Astrocyte of the hippocampus (primary cell): ENCODE results near the gene ERICH3.

Source experiments
- DNase-seq: peaks from one replicate; pipeline ENCODE4 v3.0.0; 2011; ENCODE audit warnings: low read depth, low spot score

The ERICH3 gene, protein sequence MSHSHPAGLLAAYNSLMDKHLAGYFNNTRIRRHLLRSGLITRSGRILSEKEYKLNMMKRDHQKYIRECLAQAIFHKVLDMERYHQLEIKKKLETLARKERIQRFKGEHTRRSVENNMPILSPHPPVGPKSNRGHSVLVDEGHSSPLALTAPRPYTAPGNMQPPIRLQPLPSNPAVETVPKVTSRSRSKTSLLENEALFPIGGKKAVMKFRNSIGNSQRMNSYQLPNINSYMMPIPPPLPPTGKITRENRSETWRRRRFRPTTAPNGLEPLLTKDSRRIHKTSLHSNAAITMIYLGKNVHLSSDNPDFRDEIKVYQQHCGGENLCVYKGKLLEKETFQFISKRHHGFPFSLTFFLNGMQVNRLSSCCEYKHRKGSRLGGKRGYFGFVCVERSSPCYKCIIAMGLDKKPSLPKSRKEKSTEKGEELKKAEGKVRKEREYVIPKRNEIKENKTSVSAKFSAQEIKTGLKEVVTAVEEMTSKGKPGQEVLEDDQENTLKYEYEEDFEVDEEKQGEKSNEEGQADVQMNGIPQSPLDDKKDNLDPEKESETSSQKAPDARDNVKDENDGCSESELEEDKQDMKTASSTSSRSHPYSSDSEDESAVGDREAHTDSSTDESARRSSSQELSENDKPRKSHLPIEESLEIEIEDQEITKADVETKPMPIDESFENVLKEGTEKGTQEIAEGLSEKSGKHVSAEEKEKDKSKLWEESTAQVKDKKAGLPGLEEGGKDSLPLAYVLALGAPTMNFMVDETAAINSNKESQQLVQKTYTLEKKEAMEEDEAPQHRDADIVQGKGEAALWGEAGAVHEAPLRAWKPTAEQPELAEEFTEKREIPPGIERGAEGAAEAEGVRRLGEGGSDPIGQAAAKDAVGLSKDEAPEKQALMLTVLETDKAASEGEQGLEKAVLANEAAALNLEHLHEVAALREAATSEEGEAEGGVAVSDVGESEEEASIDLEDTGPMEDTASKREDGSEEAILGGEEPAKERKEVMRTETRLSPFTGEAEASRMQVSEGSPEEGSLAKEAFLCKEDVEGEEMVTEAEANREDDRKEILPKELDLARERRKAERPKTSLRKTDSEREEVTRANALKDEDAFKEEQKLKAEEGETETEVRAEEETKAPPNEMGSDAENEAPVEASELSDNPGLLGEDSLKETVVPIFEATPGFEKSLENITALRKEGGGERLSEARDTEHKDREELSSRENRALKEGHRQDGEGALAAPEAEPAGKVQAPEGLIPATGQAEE (N-terminal part only)

DNA sequence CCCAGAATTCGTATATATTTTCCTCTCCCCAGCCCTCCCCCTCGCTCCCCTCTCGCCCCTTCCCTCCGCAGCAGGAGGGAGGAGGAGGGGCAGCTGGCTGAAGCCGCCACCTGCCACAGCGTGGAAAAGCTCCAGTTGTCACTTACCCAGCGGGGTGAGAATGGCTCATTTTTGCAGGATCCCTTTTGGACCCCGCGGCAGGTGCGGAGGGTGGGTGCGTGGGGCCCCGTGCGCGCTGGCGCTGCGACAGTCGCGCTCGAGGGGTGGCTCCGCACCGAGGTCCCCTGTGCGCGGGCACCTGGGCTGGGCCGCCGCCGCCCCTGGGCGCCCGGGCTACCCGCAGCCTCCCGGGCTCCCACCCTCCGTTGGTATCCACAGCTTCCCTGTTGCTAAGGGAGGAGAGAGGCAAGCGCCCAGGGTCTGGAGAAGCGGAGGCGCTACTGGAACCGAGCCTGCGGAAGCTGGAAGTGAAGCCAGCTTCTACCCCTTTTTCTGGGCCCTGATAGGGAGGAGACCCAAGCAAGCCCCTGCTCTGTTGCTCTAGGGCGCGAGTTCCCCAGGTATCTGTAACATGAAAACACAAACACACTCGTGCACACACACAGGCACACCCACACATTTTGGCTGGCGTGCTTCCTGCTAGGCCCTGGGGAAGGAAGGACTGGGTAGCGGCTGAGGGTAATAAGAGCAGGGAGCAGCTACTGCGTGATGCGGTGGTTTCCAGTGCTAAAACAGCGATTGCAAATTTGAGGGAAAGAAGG, at the start of gene ERICH3:
Gene ERICH3, minus strand, starts transcription at position 442 of the 761 bp plus-strand sequence. Its CDS starts 273 bp downstream, at position 169.
- DNase-seq, result peak; percentile 56

DNA sequence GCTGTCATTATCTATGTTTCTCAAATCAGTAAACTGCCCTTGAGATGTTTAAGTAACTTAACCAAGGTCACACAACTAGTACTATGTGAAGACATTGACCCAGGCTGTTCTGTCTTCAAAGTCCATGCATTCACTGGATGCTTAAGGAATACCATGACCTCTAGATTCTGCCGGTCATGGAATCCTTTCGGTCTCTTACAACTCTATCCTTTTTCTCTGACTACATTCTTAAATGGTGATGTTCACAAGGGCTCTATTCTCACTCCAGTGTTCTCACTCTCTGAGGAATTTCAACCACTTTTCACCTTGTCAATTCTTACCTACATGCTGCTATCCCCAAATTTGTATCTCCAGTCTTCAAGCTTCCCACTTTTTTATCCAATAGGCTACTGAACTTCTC, 44.0 kb upstream of the ERICH3 start:
- no peak for DNase-seq

DNA sequence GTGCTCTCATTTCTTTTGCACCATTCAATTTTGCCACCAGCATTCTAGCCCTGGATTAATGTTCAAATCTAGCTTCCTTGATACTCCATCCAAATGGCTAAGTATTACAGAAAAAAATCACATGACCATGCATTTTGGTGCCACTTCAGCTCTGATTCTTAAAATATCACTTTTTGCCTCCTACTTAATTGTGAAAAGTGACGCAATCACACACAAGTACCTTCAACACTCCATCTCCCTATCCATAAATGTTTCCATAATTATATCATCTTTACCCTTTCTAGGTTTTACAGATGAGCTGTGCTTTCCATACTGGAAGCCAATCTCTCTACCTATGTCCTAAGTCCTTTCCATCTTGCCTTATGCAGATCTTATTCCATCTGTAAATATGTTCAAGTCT, 43.2 kb upstream of the ERICH3 start:
- no peak for DNase-seq

DNA sequence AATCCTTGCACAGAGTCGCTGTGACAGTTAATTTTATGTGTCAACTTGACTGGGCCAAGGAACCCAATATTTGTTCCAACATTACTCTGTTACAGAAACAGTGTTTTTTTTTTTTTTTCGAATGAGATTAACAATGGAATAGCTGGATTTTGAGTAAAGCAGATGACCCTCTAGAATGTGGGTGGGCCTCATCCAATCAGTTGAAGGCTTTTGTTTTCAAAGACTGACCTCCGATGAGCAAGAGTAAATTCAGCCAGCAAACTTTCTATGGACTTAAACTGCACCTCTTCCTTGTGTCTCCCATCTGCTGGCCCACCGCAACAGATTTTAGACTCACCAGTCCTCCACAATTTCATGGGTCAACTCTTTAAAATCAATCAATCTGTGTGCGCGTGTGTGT, 42.2 kb upstream of the ERICH3 start:
- DNase-seq, result no peak

DNA sequence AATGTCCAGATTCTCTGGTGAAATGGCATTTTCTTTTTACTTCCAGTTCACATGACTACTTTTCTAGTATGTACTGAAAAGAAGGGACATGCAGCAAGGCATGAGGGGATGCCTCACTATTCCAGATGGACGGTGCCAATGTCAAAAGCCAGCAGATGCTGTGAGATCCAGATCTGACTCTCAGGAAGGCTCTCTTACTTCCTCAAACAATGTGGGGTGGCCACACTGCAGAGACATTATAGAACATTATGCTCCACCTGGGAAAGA, 41.6 kb upstream of the ERICH3 start:
- DNase-seq, result no peak

DNA sequence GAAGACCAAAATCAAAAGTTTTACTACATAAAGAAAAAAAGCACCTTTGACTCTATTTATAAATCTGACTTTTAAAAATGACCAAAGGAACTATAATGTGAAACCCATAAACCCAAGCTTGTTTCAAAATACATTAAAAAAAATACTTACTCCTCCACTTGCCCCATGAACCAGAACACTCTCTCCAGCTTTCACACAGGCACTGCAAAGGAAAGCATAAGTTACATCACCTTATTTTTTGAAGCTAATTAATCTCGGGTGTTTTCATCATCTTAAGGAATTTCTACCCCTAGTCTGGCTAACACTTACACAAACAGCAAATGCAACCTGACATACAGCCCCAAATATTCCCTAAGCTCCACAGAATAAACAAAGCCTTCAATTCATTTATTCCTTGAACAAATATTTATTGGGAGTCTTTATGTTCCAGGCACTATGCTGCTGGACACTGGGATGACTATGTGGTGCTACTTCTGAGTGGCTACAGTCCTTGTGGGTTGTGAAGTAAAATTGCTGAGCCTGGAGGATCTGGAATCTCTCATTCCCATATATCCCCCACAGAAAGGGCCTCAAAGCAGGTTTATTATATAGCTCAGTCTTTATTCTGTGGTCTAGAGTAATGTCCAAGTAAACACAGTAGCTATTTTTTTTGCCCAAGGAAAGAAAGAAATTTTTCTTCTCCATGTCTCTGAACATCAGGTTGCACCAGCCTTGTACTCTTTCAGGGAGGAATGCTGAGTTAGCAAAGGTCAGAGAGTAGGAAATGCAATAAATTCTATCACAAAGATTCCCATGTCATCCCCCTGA, 41.0 kb upstream of the ERICH3 start:
- DNase-seq, result no peak

DNA sequence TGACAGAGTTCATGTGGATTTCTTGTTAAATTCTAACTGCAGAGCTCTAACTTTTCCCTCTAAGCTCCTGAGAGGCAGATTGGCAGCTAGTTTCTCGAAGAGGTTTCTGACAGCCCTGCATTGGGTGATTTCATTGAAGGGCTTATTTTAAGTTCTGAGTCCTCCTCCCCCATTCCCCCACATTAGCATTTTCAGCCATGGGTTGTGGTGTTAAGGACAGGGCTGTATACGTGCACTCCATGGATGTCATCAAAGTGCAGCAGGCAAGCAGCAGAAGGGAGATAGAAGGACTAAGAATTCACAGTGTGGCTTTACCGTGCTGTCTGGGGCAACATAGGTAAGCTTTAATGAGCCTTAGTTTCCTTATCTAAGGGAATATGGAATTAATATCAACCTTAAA, 40.3 kb upstream of the ERICH3 start:
- DNase-seq, result no peak

DNA sequence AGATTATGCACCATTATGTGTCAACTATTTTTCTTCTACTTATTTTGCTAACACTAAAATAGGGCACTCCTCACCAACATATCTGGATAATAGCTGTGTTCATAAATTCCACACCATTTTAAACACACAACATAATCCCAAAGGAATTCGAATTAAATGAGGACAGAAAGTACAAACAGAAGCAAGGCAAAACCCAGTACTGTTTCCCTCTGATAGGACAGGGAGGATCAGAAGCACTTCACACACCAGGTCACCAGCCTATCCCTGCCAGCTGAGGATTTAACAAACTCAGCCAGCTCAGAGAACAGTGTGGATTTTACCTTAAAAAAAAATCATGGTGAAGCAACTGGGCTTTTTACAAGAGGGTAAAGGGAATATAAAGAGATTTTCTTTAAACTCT, 39.3 kb upstream of the ERICH3 start:
- peak; percentile 61 for DNase-seq

DNA sequence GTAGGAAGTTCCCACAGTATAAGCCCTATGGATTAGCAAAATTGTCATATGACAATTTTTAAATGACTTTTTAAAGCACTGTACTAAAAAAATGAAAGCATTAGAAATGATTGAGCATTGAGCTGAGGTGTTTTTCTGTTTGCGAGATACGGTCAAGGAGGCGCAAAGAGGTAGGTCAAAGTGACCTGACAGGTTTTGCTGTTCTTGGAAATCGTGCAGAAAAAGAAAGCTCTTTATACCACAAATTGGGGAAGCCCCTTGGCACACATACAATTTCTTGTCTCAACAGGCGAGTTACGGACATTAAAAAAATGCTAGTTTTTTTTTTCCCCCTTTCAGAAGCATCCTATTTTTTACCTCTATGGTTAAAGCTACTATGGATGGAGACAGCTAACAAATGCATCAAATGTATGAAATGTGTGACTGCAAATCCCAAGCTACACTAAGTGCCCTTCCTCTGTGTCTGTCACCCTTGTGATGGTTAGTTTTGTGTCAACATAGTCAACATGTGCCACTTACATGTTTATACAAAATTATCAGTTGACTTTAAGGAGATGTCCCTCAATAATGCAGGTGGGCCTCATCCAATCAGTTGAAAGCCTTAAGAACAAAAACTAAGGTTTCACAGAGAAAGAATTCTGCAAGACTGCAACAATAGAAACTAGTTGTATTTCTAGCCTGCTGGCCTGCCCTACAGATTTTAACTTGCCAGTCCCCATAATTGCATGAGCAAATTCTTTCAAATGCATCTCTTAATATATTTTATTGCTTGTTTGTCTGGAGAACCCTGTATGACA, 30.0 kb upstream of the ERICH3 start:
- no peak for DNase-seq

DNA sequence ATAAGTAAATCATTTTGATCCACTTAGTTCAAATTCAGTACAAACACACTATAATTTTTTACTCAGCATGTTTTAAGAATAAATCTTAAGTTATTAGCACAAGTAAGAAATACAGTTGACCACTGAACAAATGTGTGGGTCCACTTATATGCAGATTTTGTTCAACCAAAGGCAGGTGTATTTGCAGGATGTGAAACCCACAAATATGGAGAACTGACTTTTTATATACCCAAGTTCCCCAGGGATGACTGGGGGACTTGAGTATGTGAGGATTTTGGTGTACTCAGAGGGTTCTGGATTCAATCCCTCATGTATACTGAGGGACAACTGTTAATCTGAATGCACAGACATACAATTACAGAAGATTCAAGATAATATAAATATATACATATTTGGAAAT, 25.7 kb upstream of the ERICH3 start:
- DNase-seq, result no peak

DNA sequence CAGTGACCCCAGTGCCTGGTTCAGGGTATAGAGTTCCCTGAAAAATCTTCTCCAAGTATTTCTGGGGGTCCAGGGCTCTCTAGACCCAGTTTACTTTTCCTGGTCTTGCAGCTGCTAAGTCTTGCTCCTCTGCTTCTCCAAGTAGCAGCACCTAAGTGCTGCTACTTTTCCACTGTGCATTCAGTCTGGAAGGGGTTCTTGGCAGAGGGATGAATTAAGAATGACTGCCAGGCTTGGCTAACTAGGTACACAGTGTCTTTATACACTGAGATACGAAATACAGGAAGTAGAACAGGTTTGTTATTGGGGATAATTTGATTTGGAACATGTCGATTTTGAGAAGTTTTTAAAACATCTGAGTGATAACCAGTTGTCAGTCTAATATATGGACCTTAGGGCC, 24.2 kb upstream of the ERICH3 start:
- no peak for DNase-seq

DNA sequence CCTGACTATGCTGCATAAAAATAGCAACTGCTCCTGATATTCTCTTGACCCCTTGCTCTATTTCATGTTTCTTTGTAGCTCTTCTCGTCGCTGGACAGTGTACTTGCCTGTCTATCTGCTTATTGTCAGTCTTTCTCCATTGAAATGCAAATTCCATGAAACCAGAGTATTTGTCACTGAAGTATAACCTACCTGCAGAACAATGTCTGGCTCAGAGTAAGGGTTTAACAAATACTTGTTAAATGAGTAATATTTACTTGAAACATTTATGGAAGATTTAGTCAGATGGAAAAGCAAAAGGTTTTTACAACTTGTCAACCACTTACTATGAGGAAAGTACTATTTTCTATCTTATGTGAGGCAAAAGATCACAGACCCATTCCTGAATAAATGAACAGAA, 19.9 kb upstream of the ERICH3 start:
- peak; percentile 73 for DNase-seq

DNA sequence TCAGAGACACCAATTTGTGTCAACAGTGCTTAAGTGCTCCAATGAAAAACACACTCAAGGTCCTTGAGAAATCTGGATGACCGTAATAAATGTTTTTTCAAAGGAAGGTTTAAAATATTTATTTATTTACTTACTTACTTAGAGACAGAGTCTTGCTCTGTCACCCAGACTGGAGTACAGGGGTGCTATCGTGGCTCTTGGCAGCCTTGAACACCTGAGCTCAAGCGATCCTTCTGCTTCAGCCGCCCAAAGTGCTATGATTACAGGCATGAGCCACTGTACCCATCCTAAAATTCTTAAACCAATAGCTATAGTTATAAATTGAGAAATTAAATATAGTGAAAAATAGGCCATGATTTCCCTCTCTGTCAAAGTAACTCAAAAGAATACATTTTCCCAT, 17.3 kb upstream of the ERICH3 start:
- no peak for DNase-seq

DNA sequence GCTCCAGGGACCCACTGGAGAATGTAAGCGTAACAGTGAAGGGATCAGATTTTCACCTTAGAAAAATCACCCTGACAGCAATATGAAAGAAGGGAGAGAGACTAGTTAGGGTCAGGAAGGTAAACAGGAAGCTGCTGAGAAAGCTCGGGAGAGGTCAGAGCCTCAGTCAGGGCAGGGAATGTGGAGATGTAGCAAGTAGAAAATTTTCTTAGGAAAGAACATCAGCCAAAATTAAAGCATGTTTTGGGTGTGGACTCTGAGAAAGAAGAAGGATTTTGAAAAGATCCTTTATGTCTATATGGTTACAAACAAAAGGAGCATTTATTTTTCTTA, 16.7 kb upstream of the ERICH3 start:
- no peak for DNase-seq

DNA sequence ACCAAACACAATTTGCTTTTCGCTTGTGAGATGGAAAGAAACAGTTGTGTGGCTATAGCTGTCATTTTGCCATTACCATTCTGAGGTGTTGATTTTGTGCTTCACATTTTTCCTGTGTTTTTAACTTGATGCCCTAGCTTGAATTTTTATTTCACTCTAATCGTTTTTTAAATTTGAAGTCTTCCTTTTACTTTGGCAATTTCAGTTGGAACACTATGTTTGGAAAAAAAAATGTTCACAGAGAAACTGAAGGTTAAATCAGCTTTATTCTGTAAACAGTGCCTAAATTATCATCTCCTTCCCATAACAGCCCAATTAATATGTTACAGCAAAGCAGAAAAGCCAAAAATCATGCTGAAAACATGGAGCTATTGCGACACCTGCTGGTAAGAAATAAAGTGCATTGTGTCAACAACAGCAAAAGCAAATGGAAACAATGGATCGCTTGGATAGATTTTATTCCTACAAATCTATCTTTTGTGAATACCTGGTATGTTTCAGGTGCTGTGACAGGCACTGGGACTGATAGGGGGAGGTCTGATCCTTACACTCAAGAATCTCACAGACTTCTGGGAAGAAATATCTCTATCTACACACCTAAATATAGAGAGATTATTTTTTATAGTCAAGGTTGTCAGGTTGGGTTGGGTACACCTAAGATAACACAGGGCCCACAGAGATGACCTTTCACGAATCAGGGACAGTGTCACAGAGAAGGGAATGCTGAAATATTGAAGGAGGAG, 16.2 kb upstream of the ERICH3 start:
- peak; percentile 87 for DNase-seq

DNA sequence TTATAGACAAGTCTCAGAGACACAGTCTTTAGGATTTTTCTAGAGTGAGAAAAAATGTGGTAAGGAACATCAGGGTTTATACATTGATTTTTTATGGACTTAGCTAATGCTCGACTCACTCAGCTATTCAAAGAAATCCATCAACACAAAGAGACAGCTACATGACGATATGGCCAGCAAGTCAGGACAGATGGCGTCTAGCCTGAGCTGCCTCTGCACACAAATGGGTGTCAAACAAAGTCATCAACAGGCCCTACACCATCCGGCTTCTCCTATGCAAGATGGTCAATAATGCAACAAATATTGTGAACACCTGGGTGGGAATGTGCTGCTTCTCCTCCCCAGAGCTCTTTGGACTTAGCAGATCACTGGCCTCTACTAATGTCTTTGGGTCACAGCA, 13.3 kb upstream of the ERICH3 start:
- DNase-seq, result no peak

DNA sequence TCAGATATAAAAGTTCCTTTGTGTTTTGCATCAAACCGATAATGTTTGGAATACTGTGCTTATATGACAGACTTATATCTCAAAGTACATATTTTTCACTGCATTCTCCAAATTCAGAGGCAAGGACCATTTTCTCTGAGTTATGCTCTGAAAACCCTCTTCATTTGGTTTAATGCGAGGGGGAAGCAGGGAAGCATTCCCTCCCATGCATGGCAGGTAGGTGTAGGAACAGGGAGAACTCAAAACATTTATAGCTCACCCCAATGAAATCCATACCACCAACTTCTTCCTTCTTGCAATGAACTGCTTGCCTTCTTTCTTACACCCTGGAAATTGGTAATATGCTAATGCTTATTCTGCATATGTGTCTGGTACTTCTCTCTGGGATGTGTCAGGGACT, 10.7 kb upstream of the ERICH3 start:
- DNase-seq, result no peak

DNA sequence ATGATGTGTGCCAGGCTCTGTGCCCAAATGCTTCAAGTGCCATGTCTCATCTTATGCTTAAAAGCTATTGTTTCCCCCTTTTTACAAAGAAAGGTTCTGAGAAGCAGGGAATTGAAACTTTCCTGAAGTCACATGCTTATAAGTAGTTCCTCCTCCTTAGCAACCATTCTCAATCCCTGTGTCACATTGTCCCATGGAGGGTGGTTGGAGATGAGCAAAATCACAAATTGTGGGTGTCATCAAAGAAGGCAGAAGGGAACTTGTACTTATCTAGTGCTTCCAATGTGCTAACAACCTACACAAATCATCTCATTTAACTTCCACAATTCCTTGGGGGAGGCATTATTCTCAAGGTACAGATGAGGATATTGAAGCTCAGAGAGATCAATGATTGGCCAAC, 10.1 kb upstream of the ERICH3 start:
- no peak for DNase-seq

DNA sequence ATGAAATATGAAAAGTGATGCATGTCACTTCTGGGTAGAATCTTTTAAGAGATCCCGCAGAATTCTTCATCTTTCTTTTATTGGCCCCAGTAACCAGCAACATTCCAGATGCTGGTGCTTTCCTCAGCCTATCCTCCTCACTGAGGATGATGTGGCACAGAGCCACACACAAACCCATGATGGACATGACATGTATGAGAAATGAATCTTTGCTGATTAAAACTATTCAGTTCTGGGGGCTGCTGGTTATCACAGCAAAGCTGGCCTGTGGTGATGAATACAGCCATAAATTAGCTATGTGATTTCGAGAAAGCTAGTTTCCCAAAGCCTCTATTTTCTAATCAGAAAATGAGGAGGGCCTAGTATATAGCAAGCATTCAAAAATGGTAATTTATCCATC, 8.3 kb upstream of the ERICH3 start:
- no peak for DNase-seq
